Testis (tissue), 2 donors: ENCODE measurements around the gene MIPEP.

Experiments
- CTCF ChIP-seq, 3 experiments: fragments of 450-650 bp in 2 of 3; fragments of 200-600 bp in 1 of 3; sonication (generic) in 1 of 3; IDR thresholded peaks; one replicate each; pipeline ENCODE4 v1.5.1; 2016 to 2019; ENCODE audit warnings: antibody characterized with exemption in 3 of 3, mild to moderate bottlenecking in 2 of 3, moderate library complexity in 1 of 3
- POLR2A ChIP-seq: fragments of 450-650 bp; IDR thresholded peaks from one replicate; pipeline ENCODE4 v1.6.1; 2017; ENCODE audit warnings: antibody characterized with exemption, mild to moderate bottlenecking, moderate library complexity

DNA sequence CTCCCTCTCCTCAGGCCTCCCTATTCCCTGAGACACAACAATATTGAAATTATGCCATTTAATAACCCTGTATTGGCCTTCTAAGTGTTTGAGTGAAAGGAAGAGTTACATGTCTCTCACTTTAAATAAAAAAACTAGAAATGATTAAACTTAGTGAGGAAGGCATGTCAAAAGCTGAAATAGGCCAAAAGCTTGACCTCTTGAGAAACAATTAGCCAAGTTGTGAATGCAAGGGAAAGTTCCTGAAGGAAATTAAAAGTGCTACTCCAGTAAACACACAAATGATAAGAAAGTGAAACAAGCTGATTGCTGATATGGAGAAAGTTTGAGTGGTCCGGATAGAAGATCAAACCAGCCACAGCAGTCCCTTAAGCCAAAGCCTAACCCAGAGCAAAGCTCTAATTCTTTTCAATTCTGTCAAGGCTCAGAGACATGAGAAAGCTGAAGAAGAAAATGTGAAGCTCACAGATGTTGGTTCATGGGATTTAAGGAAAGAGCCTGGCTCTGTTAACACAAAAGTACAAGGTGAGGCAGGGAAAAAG lies 191.4 kb downstream of the MIPEP start:
- TF ChIP-seq CTCF (IDR thresholded peaks at IDR 0.05) (no peak), POLR2A (no peak)
